CD4-positive, CD25-positive, alpha-beta regulatory T cell (primary cell): ENCODE data around the gene STAMBP. TPM values are rescaled to one million over a fixed set of nuclear protein-coding genes. Genes with fewer than 3 reads are reported as not detected.
"Not testable (repeated sequence)": the region's sequence is repeated elsewhere in the genome, so short reads cannot be mapped to it uniquely, and the experiment has no call there.

ENCODE experiments used
- ATAC-seq, 2 donors: fragments of 150-1000 bp; cut with Tn5 transposase; one replicate each; pipeline ENCODE4 v1.10.0; 2021; ENCODE audit warnings: low read depth in 2 of 2, moderate number of reproducible peaks in 2 of 2, moderate library complexity in 1 of 2
- DNase-seq, 3 donors: peaks; one replicate each; pipeline versions ENCODE4 v3.0.0 to v3.0.0-alpha.2; 2012 to 2022; ENCODE audit warnings: mixed read lengths in 1 of 3
- H3K27ac ChIP-seq: one replicate; pipeline ENCODE4 v1.7.0; 2013; ENCODE audit warnings: mild to moderate bottlenecking, low read length; ENCODE audit not compliant: insufficient read depth, poor library complexity, severe bottlenecking
- H3K27me3 ChIP-seq: one replicate; pipeline ENCODE4 v1.7.0; 2013; ENCODE audit warnings: low read length; ENCODE audit not compliant: control insufficient read depth, insufficient read depth
- H3K36me3 ChIP-seq: one replicate; pipeline ENCODE4 v1.7.0; 2013; ENCODE audit warnings: mild to moderate bottlenecking, low read length, moderate library complexity; ENCODE audit not compliant: control insufficient read depth, insufficient read depth
- H3K4me1 ChIP-seq: 2 replicates; pipeline ENCODE4 v1.7.0; 2013; ENCODE audit warnings: mild to moderate bottlenecking, low read length; ENCODE audit not compliant: insufficient read depth, control insufficient read depth, poor library complexity, severe bottlenecking
- H3K4me3 ChIP-seq: one replicate; pipeline ENCODE4 v1.7.0; 2013; ENCODE audit warnings: low read depth, mild to moderate bottlenecking, low read length, moderate library complexity
- H3K9me3 ChIP-seq, 2 experiments: 1 replicate in 1 of 2; 2 replicates in 1 of 2; pipeline ENCODE4 v1.7.0; 2013; ENCODE audit warnings: low read length in 2 of 2, mild to moderate bottlenecking in 1 of 2, moderate library complexity in 1 of 2; ENCODE audit not compliant: control insufficient read depth in 2 of 2
- H3K27ac Mint-ChIP-seq, 3 donors: one replicate each; pipeline ENCODE4 v1.8.0; 2020 to 2022; ENCODE audit warnings: mild to moderate bottlenecking in 3 of 3, mixed read lengths in 3 of 3, moderate library complexity in 2 of 3
- H3K27me3 Mint-ChIP-seq: one replicate; pipeline ENCODE4 v1.8.0; 2022; ENCODE audit warnings: mild to moderate bottlenecking, mixed read lengths
- H3K36me3 Mint-ChIP-seq: one replicate; pipeline ENCODE4 v1.8.0; 2020; ENCODE audit warnings: mixed read lengths
- H3K4me1 Mint-ChIP-seq, 4 donors: one replicate each; pipeline ENCODE4 v1.8.0; 2020 to 2022; ENCODE audit warnings: mixed read lengths in 4 of 4, mild to moderate bottlenecking in 1 of 4
- H3K4me3 Mint-ChIP-seq, 4 donors: one replicate each; pipeline ENCODE4 v1.8.0; 2020 to 2022; ENCODE audit warnings: mild to moderate bottlenecking in 4 of 4, mixed read lengths in 4 of 4, moderate library complexity in 3 of 4
- H3K9me3 Mint-ChIP-seq, 7 donors: one replicate each; pipeline ENCODE4 v1.8.0; 2020 to 2022; ENCODE audit warnings: mixed read lengths in 7 of 7, mild to moderate bottlenecking in 3 of 7, moderate library complexity in 2 of 7
- polyA plus RNA-seq, 4 donors: library from polyadenylated mRNA; unstranded; fragments of 300-500 nt; fragmentation: Illumina TruSeq; gene quantifications; one replicate each; pipeline ENCODE4 v1.2.3, GENCODE V29; 2021
- total RNA-seq: library from RNA; stranded (reverse); gene quantifications from one replicate; pipeline ENCODE4 v1.2.3, GENCODE V29; 2022

The STAMBP gene
- total RNA-seq (32.9 TPM), polyA plus RNA-seq (10 to 100 TPM; 44.9 to 66.4 (median 50.0) TPM)

DNA sequence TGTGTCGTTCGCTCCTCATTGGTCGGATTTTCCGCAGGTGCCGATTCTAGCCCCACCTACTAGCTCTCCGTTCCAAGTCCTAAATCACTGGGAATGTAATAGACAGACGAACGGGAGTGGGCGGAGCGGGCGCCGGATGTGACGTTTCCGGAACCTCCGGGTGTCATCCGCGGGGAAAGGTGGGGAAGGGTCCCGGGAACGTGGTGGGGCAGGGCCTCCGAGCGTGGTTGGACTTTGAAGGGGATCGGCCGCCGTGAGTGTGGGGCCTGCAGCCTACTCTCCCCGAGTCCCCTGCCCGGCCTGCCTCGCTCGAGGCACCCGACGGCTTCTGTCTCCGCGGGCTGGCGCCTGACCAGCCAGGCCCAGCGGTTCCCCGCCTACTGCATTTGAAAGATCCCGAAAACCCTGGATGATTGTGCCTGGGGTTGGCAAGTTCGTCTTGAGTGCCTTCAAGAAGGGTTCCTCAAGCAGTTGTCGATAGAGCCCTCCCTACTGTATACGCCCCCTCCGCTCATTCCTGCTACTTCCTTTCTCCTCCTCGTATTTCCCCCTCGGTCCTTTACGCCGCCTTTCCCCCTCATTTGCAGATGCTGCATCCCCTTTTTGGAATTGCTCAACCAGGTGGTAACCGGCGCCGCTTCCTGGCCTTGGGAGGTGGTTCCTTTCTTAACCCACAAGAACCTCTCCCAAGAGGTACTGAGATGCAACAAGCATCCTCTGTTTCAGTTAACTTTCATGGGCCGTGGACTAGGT lies at the start of gene STAMBP:
STAMBP (plus strand) TSS at position 144 of the 753 bp plus-strand sequence. CDS start 1,896 bp downstream, outside the sequence.
- peaks cover 9% of the 10 kb centered on the region for H3K36me3 Mint-ChIP-seq
- peaks cover 37 to 57% (median 47%) of the 10 kb centered on the region in 4 donors for H3K4me1 Mint-ChIP-seq
- peak within 1 kb of the TSS; percentile 97 for H3K4me3 ChIP-seq
- ATAC-seq (peak; percentile 90 to 92), DNase-seq (peak; percentile 90 to 97 (median 92))
- H3K27ac ChIP-seq, result peak within 1 kb of the TSS; percentile 97
- H3K9me3 ChIP-seq, result no peaks in the 10 kb centered on the region
- no peaks in the 10 kb centered on the region for H3K27me3 Mint-ChIP-seq
- peak within 1 kb of the TSS; percentile 94 to 99 (median 96) for H3K4me3 Mint-ChIP-seq
- peaks cover 18% of the 10 kb centered on the region for H3K36me3 ChIP-seq
- peaks cover 0 to 1% (median 0%) of the 10 kb centered on the region in 7 donors for H3K9me3 Mint-ChIP-seq
- peaks cover 30% of the 10 kb centered on the region for H3K4me1 ChIP-seq
- H3K27me3 ChIP-seq, result no peaks in the 10 kb centered on the region
- H3K27ac Mint-ChIP-seq, result peak within 1 kb of the TSS; percentile 97 to 99 (median 97)

DNA sequence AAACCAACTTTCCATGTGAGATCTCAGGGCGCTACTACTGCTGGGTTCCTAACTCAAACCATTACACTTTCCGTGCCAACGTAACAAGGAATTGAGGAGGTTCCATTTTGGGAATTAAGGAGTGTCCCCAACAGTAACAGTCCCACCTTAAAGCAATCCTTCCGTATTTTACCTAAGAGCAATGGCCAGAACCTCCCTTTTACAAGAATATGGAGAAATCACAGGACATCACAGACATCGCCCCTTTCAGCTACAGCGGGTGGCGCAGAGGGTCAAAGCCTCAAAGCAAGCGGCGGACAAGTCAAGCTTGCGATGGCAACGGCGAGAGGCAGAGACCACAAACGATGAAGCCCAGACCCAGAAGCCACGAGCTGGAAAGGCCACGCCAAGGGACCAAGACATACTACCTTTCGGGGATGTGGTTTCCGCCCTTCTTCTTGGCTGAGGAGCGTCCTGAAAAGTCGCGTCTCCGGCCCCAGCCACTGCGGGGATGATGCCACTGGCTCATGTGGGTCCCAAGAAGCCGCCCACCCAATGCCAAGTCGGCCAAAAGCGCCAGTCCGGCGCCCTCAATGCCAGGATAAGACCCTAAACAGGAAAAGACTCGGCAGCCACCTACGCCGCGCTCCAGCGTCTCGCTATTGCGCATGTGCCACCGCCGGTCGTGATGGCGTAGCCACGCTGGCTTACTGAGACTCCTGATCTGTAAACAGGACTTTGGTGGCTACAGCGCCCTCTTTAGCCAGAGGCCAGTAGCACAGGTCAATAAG lies 49.1 kb upstream of the STAMBP start, which contains the start of gene DUSP11:
DUSP11 (minus strand) TSS at position 637 of the 770 bp plus-strand sequence; CDS start at position 508, 129 bp downstream.
- H3K9me3 ChIP-seq, result no peaks in the 10 kb centered on the region
- Mint-ChIP-seq H3K4me3 (peak within 1 kb of the TSS; percentile 98 to 100 (median 99)), H3K27me3 (peaks cover 7% of the 10 kb centered on the region), H3K36me3 (peaks cover 16% of the 10 kb centered on the region), H3K4me1 (peaks cover 13 to 53% (median 33%) of the 10 kb centered on the region in 4 donors), H3K9me3 (no peaks in the 10 kb centered on the region), H3K27ac (peak within 1 kb of the TSS; percentile 95 to 100 (median 99))
- H3K27me3 ChIP-seq, result no peaks in the 10 kb centered on the region
- peak within 1 kb of the TSS; percentile 91 for H3K27ac ChIP-seq
- ATAC-seq (peak; percentile 99 to 100), DNase-seq (peak; percentile 93 to 96 (median 95))
- peak within 1 kb of the TSS; percentile 95 for H3K4me3 ChIP-seq
- H3K4me1 ChIP-seq, result peaks cover 35% of the 10 kb centered on the region
- peaks cover 21% of the 10 kb centered on the region for H3K36me3 ChIP-seq

DNA sequence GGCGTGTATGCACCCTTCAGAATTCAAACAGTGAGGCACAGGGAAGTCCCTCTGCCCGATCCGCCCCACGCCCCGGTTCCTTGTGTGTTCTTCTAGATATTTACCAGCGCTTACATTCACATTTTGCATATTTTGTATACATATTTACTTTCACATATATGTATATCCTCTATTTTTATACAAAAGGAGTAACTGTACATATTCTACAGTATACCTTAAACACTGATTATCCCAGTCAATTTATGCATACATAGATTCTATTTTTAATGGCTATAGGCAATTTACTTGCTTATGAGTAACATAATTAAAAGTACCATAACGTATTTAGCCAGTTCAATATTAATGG lies 48.6 kb upstream of the STAMBP start:
- peak overlapping the region; percentile 98 to 100 (median 99) for H3K4me3 Mint-ChIP-seq
- H3K36me3 Mint-ChIP-seq, result peaks cover 12% of the 10 kb centered on the region
- H3K4me1 ChIP-seq, result peaks cover 35% of the 10 kb centered on the region
- H3K4me3 ChIP-seq, result peak overlapping the region; percentile 95
- peaks cover 13 to 48% (median 29%) of the 10 kb centered on the region in 4 donors for H3K4me1 Mint-ChIP-seq
- no peaks in the 10 kb centered on the region for H3K27me3 ChIP-seq
- peak overlapping the region in 2 of 3 donors; percentile 99 to 100 for H3K27ac Mint-ChIP-seq
- no peak for ATAC-seq
- H3K9me3 ChIP-seq, result no peaks in the 10 kb centered on the region
- peaks cover 15% of the 10 kb centered on the region for H3K36me3 ChIP-seq
- DNase-seq, result no peak
- H3K27me3 Mint-ChIP-seq, result peaks cover 7% of the 10 kb centered on the region
- H3K27ac ChIP-seq, result peak overlapping the region; percentile 91
- H3K9me3 Mint-ChIP-seq, result no peaks in the 10 kb centered on the region

DNA sequence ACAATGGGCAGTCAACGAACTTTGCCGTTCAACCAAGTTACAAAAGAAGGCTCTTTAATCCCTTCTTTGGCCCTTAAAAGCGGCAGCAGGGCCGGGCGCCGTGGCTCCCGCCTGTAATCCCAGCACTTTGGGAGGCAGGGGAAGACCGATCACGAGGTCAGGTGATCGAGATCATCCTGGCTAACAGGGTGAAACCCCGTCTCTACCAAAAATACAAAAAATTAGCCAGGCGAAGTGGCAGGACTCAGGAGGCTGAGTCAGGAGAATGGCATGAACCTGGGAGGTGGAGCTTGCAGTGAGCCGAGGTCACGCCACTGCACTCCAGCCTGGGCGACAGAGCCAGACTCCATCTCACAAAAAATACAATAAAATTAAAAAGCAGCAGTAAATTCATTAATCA lies 45.4 kb upstream of the STAMBP start:
- not testable (repeated sequence) for H3K9me3 ChIP-seq, H3K27me3 ChIP-seq, H3K36me3 ChIP-seq, ATAC-seq, H3K36me3 Mint-ChIP-seq, H3K9me3 Mint-ChIP-seq, DNase-seq, H3K27ac ChIP-seq, H3K4me3 Mint-ChIP-seq, H3K4me3 ChIP-seq, H3K27ac Mint-ChIP-seq
- H3K27me3 Mint-ChIP-seq, result peaks cover 13% of the 10 kb centered on the region
- H3K4me1 Mint-ChIP-seq, result peaks cover under 1 to 22% (median 11%) of the 10 kb centered on the region in 4 donors
- H3K4me1 ChIP-seq, result peaks cover 22% of the 10 kb centered on the region

DNA sequence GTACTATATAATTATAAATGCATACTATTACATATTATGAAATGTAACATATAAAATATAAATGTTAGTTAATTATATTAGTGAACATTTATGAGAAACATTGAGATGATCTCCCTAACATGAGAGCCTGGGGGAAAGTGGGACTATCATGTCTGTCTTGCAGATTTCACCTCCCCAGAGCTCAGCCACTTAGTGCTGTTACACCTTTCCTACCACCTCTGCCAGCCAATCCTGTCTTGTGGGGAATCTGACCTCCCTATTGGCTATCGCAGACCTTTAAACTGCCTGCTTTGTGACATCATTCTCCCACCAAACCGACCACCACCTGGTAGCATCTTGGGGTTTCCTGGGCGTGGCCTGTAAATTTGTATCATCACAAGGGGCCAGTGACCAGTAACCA lies 44.9 kb upstream of the STAMBP start, which contains the start of gene C2orf78:
C2orf78 (plus strand) TSS at position 301 of the 400 bp plus-strand sequence. CDS start 127 bp downstream, outside the sequence.
- not testable (repeated sequence) for H3K27me3 ChIP-seq, H3K4me3 Mint-ChIP-seq, DNase-seq, H3K4me3 ChIP-seq, ATAC-seq, H3K9me3 Mint-ChIP-seq, H3K9me3 ChIP-seq, H3K36me3 ChIP-seq, H3K36me3 Mint-ChIP-seq, H3K27ac ChIP-seq
- peak within 1 kb of the TSS in 1 of 3 donors; percentile 12 for H3K27ac Mint-ChIP-seq
- peaks cover 0 to 17% (median 8%) of the 10 kb centered on the region in 4 donors for H3K4me1 Mint-ChIP-seq
- H3K4me1 ChIP-seq, result peaks cover 18% of the 10 kb centered on the region
- H3K27me3 Mint-ChIP-seq, result peaks cover 13% of the 10 kb centered on the region

DNA sequence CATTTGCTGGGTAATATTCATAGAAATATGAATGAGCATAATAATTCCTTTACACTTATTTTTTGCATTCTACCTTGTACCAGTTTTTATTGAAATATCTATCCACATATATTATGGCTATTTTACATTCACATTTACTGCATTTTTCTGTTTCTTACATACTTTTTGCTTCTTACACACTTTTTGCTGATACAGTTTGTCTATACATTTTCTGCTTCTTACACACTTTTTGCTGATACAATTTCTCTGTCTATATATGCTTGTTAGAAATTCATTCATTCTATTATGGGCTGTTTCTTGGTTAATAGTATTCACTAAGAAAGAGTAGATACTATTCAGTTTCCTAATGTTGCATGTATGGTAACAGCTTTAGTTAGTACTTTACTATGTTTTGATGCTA lies 16.9 kb upstream of the STAMBP start:
- H3K4me1 Mint-ChIP-seq, result no peaks in the 10 kb centered on the region
- H3K9me3 Mint-ChIP-seq, result no peaks in the 10 kb centered on the region
- Histone ChIP-seq H3K27ac (no peak overlapping the region), H3K4me1 (no peaks in the 10 kb centered on the region), H3K4me3 (no peak overlapping the region), H3K27me3 (peaks cover 4% of the 10 kb centered on the region), H3K9me3 (no peaks in the 10 kb centered on the region), H3K36me3 (no peaks in the 10 kb centered on the region)
- H3K27me3 Mint-ChIP-seq, result peaks cover 21% of the 10 kb centered on the region
- no peak for DNase-seq
- ATAC-seq, result no peak
- no peak overlapping the region for H3K27ac Mint-ChIP-seq
- H3K4me3 Mint-ChIP-seq, result no peak overlapping the region
- no peaks in the 10 kb centered on the region for H3K36me3 Mint-ChIP-seq

DNA sequence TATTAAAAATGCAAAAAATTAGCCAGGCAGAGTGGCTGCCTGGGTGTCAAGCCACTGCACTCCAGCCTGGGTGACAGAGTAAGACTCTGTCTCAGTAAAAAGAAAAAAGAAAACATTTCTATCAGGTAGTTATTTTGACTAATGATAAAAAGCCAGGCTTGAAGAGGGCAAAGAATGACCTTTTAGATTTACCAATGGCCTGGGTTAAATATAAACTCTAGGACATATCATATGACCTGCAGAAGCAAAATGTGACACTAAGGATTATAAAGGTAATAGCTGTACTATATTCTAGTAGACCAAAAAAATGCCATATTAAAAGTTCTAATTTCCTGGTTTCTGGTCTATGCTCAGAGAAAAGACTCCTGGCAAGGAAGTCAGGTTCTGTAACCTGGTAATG lies 16.1 kb upstream of the STAMBP start:
- H3K36me3 Mint-ChIP-seq, result no peaks in the 10 kb centered on the region
- no peak overlapping the region for H3K4me3 Mint-ChIP-seq
- H3K27me3 Mint-ChIP-seq, result peaks cover 21% of the 10 kb centered on the region
- peaks cover 4% of the 10 kb centered on the region for H3K27me3 ChIP-seq
- ATAC-seq (no peak), DNase-seq (no peak)
- H3K27ac ChIP-seq, result no peak overlapping the region
- H3K9me3 Mint-ChIP-seq, result no peaks in the 10 kb centered on the region
- H3K9me3 ChIP-seq, result no peaks in the 10 kb centered on the region
- no peaks in the 10 kb centered on the region for H3K36me3 ChIP-seq
- no peak overlapping the region for H3K4me3 ChIP-seq
- H3K27ac Mint-ChIP-seq, result no peak overlapping the region
- H3K4me1 Mint-ChIP-seq, result no peaks in the 10 kb centered on the region
- no peaks in the 10 kb centered on the region for H3K4me1 ChIP-seq
